ENCODE results near the gene DVL3. TPM values are rescaled to one million over a fixed set of nuclear protein-coding genes. Genes with fewer than 3 reads are reported as not detected.
"Not testable (repeated sequence)": the region's sequence is repeated elsewhere in the genome, so short reads cannot be mapped to it uniquely, and the experiment has no call there.

DVL3 gene
- total RNA-seq, 1 donor from 2014 or later, result 56.1 TPM

GRCh38 chr3:184140436-184140835 lies 14.7 kb upstream of the DVL3 start:
- intact Hi-C loops (cut with micrococcal nuclease), result no loop called here
- H3K27ac Mint-ChIP-seq, result no peak overlapping the region
- no peak overlapping the region for H3K4me3 Mint-ChIP-seq (ENCODE audit: low read depth)
- no peaks in the 10 kb centered on the region for H3K27me3 Mint-ChIP-seq (ENCODE audit: low read depth)
- H3K4me1 Mint-ChIP-seq (ENCODE audit: low read depth), result peaks cover 14% of the 10 kb centered on the region
- H3K36me3 Mint-ChIP-seq (ENCODE audit: low read depth), result peaks cover 78% of the 10 kb centered on the region
- no peaks in the 10 kb centered on the region for H3K9me3 Mint-ChIP-seq
- no peak for DNase-seq (ENCODE audit: low spot score)

- Mint-ChIP-seq H3K4me3 (ENCODE audit: low read depth) (no peak overlapping the region), H3K27me3 (ENCODE audit: low read depth) (no peaks in the 10 kb centered on the region), H3K27ac (no peak overlapping the region), H3K9me3 (no peaks in the 10 kb centered on the region), H3K36me3 (ENCODE audit: low read depth) (peaks cover 79% of the 10 kb centered on the region), H3K4me1 (ENCODE audit: low read depth) (peaks cover 5% of the 10 kb centered on the region)
- intact Hi-C loops (cut with micrococcal nuclease), result no loop called here
- DNase-seq (ENCODE audit: low spot score), result no peak
Observed at GRCh38 chr3:184142199-184142598, 13.0 kb upstream of the DVL3 start.

- intact Hi-C loops (cut with micrococcal nuclease), result no loop called here
- H3K36me3 Mint-ChIP-seq (ENCODE audit: low read depth), result peaks cover 70% of the 10 kb centered on the region
- H3K27ac Mint-ChIP-seq, result no peak overlapping the region
- no peaks in the 10 kb centered on the region for H3K27me3 Mint-ChIP-seq (ENCODE audit: low read depth)
- no peak for DNase-seq (ENCODE audit: low spot score)
- no peaks in the 10 kb centered on the region for H3K9me3 Mint-ChIP-seq
- H3K4me3 Mint-ChIP-seq (ENCODE audit: low read depth), result no peak overlapping the region
- H3K4me1 Mint-ChIP-seq (ENCODE audit: low read depth), result no peaks in the 10 kb centered on the region
Observed at GRCh38 chr3:184143327-184143726, 11.8 kb upstream of the DVL3 start.

- intact Hi-C loops (cut with micrococcal nuclease), result no loop called here
- Mint-ChIP-seq H3K4me1 (ENCODE audit: low read depth) (no peaks in the 10 kb centered on the region), H3K9me3 (no peaks in the 10 kb centered on the region), H3K4me3 (ENCODE audit: low read depth) (no peak overlapping the region), H3K27me3 (ENCODE audit: low read depth) (no peaks in the 10 kb centered on the region), H3K36me3 (ENCODE audit: low read depth) (peaks cover 67% of the 10 kb centered on the region), H3K27ac (no peak overlapping the region)
- DNase-seq (ENCODE audit: low spot score), result no peak
Observed at GRCh38 chr3:184144505-184144904, 10.7 kb upstream of the DVL3 start.

- no peak overlapping the region for H3K4me3 Mint-ChIP-seq (ENCODE audit: low read depth)
- intact Hi-C loops (cut with micrococcal nuclease), result no loop called here
- DNase-seq (ENCODE audit: low spot score), result no peak
- peaks cover 63% of the 10 kb centered on the region for H3K36me3 Mint-ChIP-seq (ENCODE audit: low read depth)
- H3K27me3 Mint-ChIP-seq (ENCODE audit: low read depth), result no peaks in the 10 kb centered on the region
- H3K27ac Mint-ChIP-seq, result no peak overlapping the region
- no peaks in the 10 kb centered on the region for H3K4me1 Mint-ChIP-seq (ENCODE audit: low read depth)
- H3K9me3 Mint-ChIP-seq, result no peaks in the 10 kb centered on the region
Observed at GRCh38 chr3:184145111-184145524, 10.1 kb upstream of the DVL3 start.

- intact Hi-C loops (cut with micrococcal nuclease), result no loop called here
- peak overlapping the region; percentile 35 for H3K27ac Mint-ChIP-seq
- no peak overlapping the region for H3K4me3 Mint-ChIP-seq (ENCODE audit: low read depth)
- no peaks in the 10 kb centered on the region for H3K4me1 Mint-ChIP-seq (ENCODE audit: low read depth)
- no peaks in the 10 kb centered on the region for H3K27me3 Mint-ChIP-seq (ENCODE audit: low read depth)
- no peak for DNase-seq (ENCODE audit: low spot score)
- peaks cover 56% of the 10 kb centered on the region for H3K36me3 Mint-ChIP-seq (ENCODE audit: low read depth)
- H3K9me3 Mint-ChIP-seq, result no peaks in the 10 kb centered on the region
Observed at GRCh38 chr3:184145751-184146270, 9.4 kb upstream of the DVL3 start.

- Mint-ChIP-seq H3K4me3 (ENCODE audit: low read depth) (no peak overlapping the region), H3K27ac (no peak overlapping the region), H3K27me3 (ENCODE audit: low read depth) (no peaks in the 10 kb centered on the region), H3K4me1 (ENCODE audit: low read depth) (no peaks in the 10 kb centered on the region), H3K9me3 (no peaks in the 10 kb centered on the region), H3K36me3 (ENCODE audit: low read depth) (peaks cover 35% of the 10 kb centered on the region)
- no peak for DNase-seq (ENCODE audit: low spot score)
- intact Hi-C loops (cut with micrococcal nuclease), result no loop called here
Observed at GRCh38 chr3:184148076-184148475, 7.1 kb upstream of the DVL3 start.

- H3K27ac Mint-ChIP-seq, result no peak overlapping the region
- DNase-seq (ENCODE audit: low spot score), result no peak
- peaks cover 25% of the 10 kb centered on the region for H3K36me3 Mint-ChIP-seq (ENCODE audit: low read depth)
- H3K27me3 Mint-ChIP-seq (ENCODE audit: low read depth), result no peaks in the 10 kb centered on the region
- no peaks in the 10 kb centered on the region for H3K4me1 Mint-ChIP-seq (ENCODE audit: low read depth)
- H3K9me3 Mint-ChIP-seq, result no peaks in the 10 kb centered on the region
- intact Hi-C loops (cut with micrococcal nuclease), result no loop called here
- no peak overlapping the region for H3K4me3 Mint-ChIP-seq (ENCODE audit: low read depth)
Observed at GRCh38 chr3:184149123-184149522, 6.1 kb upstream of the DVL3 start.

GRCh38 chr3:184149770-184150169 lies 5.4 kb upstream of the DVL3 start:
- H3K36me3 Mint-ChIP-seq (ENCODE audit: low read depth), result peaks cover 20% of the 10 kb centered on the region
- intact Hi-C loops (cut with micrococcal nuclease); H3K27me3 Mint-ChIP-seq (ENCODE audit: low read depth); H3K27ac Mint-ChIP-seq; DNase-seq (ENCODE audit: low spot score); H3K9me3 Mint-ChIP-seq; H3K4me3 Mint-ChIP-seq (ENCODE audit: low read depth); H3K4me1 Mint-ChIP-seq (ENCODE audit: low read depth): not testable (repeated sequence)

GRCh38 chr3:184155644-184156521 lies 706 bp downstream of the DVL3 start:
- H3K27me3 Mint-ChIP-seq (ENCODE audit: low read depth), result no peaks in the 10 kb centered on the region
- peak overlapping the region; percentile 96 for H3K4me3 Mint-ChIP-seq (ENCODE audit: low read depth)
- peaks cover 8% of the 10 kb centered on the region for H3K36me3 Mint-ChIP-seq (ENCODE audit: low read depth)
- H3K9me3 Mint-ChIP-seq, result no peaks in the 10 kb centered on the region
- peak; percentile 39 for DNase-seq (ENCODE audit: low spot score)
- intact Hi-C loops (cut with micrococcal nuclease), result loop anchor here (1.0 kb wide), 4 partner anchors 18 to 143 kb away; partner anchors contain the start of genes ABCF3, AP2M1, EIF2B5 and PSMD2
- H3K4me1 Mint-ChIP-seq (ENCODE audit: low read depth), result peaks cover 20% of the 10 kb centered on the region
- H3K27ac Mint-ChIP-seq, result peak overlapping the region; percentile 79

- Mint-ChIP-seq H3K9me3 (no peaks in the 10 kb centered on the region), H3K4me1 (ENCODE audit: low read depth) (peaks cover 20% of the 10 kb centered on the region), H3K36me3 (ENCODE audit: low read depth) (peaks cover 11% of the 10 kb centered on the region), H3K27ac (peak overlapping the region; percentile 31), H3K4me3 (ENCODE audit: low read depth) (peak overlapping the region; percentile 96), H3K27me3 (ENCODE audit: low read depth) (no peaks in the 10 kb centered on the region)
- intact Hi-C loops (cut with micrococcal nuclease), result loop anchor here (1.0 kb wide), 1 partner anchor 21 kb away; the partner anchor contains the start of gene EIF2B5
- DNase-seq (ENCODE audit: low spot score), result no peak
Observed at GRCh38 chr3:184156522-184156955, 1.4 kb downstream of the DVL3 start.

- Mint-ChIP-seq H3K36me3 (ENCODE audit: low read depth) (peaks cover 13% of the 10 kb centered on the region), H3K27ac (peak overlapping the region; percentile 31), H3K4me3 (ENCODE audit: low read depth) (peak overlapping the region; percentile 96), H3K27me3 (ENCODE audit: low read depth) (no peaks in the 10 kb centered on the region), H3K9me3 (no peaks in the 10 kb centered on the region), H3K4me1 (ENCODE audit: low read depth) (peaks cover 20% of the 10 kb centered on the region)
- intact Hi-C loops (cut with micrococcal nuclease), result no loop called here
- no peak for DNase-seq (ENCODE audit: low spot score)
Observed at GRCh38 chr3:184157206-184157605, 2.0 kb downstream of the DVL3 start.

GRCh38 chr3:184158404-184158803 lies 3.2 kb downstream of the DVL3 start:
- Mint-ChIP-seq H3K36me3 (ENCODE audit: low read depth) (peaks cover 13% of the 10 kb centered on the region), H3K27ac (no peak overlapping the region), H3K27me3 (ENCODE audit: low read depth) (no peaks in the 10 kb centered on the region), H3K9me3 (no peaks in the 10 kb centered on the region), H3K4me3 (ENCODE audit: low read depth) (no peak overlapping the region), H3K4me1 (ENCODE audit: low read depth) (peaks cover 20% of the 10 kb centered on the region)
- no peak for DNase-seq (ENCODE audit: low spot score)
- intact Hi-C loops (cut with micrococcal nuclease), result no loop called here
